Natural killer cell (primary cell): ENCODE data around the gene CYP2W1. TPM values are rescaled to one million over a fixed set of nuclear protein-coding genes. Genes with fewer than 3 reads are reported as not detected.

Source experiments
- ATAC-seq, 3 donors: fragments of 150-1000 bp in 2 of 3; fragments of 200-7000 bp in 1 of 3; cut with Tn5 transposase; 1 replicate in 1 of 3; 2 replicates in 2 of 3; pipeline ENCODE4 v1.10.0; 2021; ENCODE audit warnings: mild to moderate bottlenecking in 2 of 3, moderate library complexity in 2 of 3
- DNase-seq, 2 donors: peaks; one replicate each; pipeline versions ENCODE4 v3.0.0 to v3.0.0-alpha.2; 2013 to 2021; ENCODE audit warnings: mixed read lengths in 1 of 2
- H3K27ac ChIP-seq: one replicate; pipeline ENCODE4 v1.5.1; 2013; ENCODE audit warnings: mild to moderate bottlenecking, low read length
- H3K27me3 ChIP-seq: one replicate; pipeline ENCODE4 v1.6.1; 2013; ENCODE audit warnings: low read length; ENCODE audit not compliant: control insufficient read depth, insufficient read depth
- H3K36me3 ChIP-seq: one replicate; pipeline ENCODE4 v1.6.1; 2013; ENCODE audit warnings: low read length; ENCODE audit not compliant: control insufficient read depth, insufficient read depth
- H3K4me1 ChIP-seq: one replicate; pipeline ENCODE4 v1.6.1; 2013; ENCODE audit warnings: low read length; ENCODE audit not compliant: control insufficient read depth, insufficient read depth
- H3K4me3 ChIP-seq: one replicate; pipeline ENCODE4 v1.5.1; 2013; ENCODE audit warnings: low read length
- H3K9me3 ChIP-seq: one replicate; pipeline ENCODE4 v1.6.1; 2013; ENCODE audit warnings: low read length; ENCODE audit not compliant: control insufficient read depth, insufficient read depth
- H3K27ac Mint-ChIP-seq, 2 donors: one replicate each; pipeline ENCODE4 v1.8.0; 2022; ENCODE audit warnings: mild to moderate bottlenecking in 2 of 2, mixed read lengths in 2 of 2, moderate library complexity in 1 of 2
- H3K27me3 Mint-ChIP-seq, 2 donors: one replicate each; pipeline ENCODE4 v1.8.0; 2022; ENCODE audit warnings: low read depth in 2 of 2, mixed read lengths in 2 of 2
- H3K36me3 Mint-ChIP-seq: one replicate; pipeline ENCODE4 v1.8.0; 2022; ENCODE audit warnings: mixed read lengths
- H3K4me1 Mint-ChIP-seq, 2 donors: one replicate each; pipeline ENCODE4 v1.8.0; 2022; ENCODE audit warnings: mixed read lengths in 2 of 2
- H3K4me3 Mint-ChIP-seq: one replicate; pipeline ENCODE4 v1.8.0; 2022; ENCODE audit warnings: mild to moderate bottlenecking, moderate library complexity, mixed read lengths
- H3K9me3 Mint-ChIP-seq, 2 donors: one replicate each; pipeline ENCODE4 v1.8.0; 2022; ENCODE audit warnings: mixed read lengths in 2 of 2
- CTCF ChIP-seq: fragments of 200-600 bp; IDR thresholded peaks from one replicate; pipeline ENCODE4 v1.8.0; 2022; ENCODE audit warnings: antibody characterized with exemption
- WGBS: methylation state at CpG from one replicate; pipeline ENCODE4 v1.1.7; 2013; ENCODE audit warnings: missing lambda C conversion rate; ENCODE audit not compliant: insufficient coverage; 5-methylcytosine and 5-hydroxymethylcytosine counted together
- intact Hi-C: fragments of 100-400 bp; cut with micrococcal nuclease; formaldehyde crosslinking; loops from one replicate; pipeline ENCODE4 v1.14.2; 2022
- total RNA-seq, 4 donors: library from RNA; stranded (reverse); fragments of 120-200 nt in 1 of 4; gene quantifications; one replicate each; pipeline versions ENCODE4 v1.2.3 to v1.2.4, GENCODE V29; 2013 to 2022

The CYP2W1 gene
- total RNA-seq, 3 donors from 2014 or later (not counting 1 experiment from before 2014, with no cell fraction given): not detected

DNA sequence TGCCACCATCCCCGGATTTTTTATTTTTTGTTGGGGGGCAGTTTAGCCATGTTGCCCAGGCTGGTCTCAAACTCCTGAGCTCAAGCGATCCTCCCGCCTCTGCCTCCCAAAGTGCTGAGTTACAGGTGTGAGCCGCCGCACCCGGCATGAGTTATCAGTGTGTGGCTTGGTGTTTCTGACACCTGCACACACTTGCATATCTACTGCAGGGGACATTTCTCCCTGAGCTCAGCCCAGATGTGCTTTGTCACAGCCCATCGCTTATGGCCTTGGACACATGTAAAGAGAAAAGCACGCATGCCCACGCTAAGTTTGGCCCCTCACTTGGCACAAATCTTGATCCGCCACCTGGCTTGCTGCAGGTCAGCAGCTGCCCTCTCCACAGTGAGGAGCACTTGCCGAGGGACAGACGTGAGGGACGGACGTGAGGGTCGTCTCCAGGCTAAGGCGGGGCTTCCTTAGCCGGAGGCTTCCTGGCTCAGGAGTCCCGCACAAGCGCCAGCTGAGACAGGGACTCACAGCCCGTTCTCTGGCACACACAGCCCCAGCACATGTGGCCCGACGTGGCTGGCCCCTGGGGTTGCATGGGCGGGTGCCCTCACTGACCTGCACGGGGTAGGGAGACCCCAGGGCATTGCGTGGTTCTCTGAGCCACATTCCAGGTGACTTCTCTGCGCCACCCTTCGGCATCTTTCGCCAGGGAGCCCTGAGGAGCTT, 11.8 kb downstream of the CYP2W1 start:
- Mint-ChIP-seq H3K36me3 (no peaks in the 10 kb centered on the region), H3K27ac (no peak overlapping the region), H3K27me3 (no peaks in the 10 kb centered on the region), H3K4me1 (peaks cover 5 to 8% of the 10 kb centered on the region in 2 donors), H3K9me3 (no peaks in the 10 kb centered on the region), H3K4me3 (no peak overlapping the region)
- DNase-seq: no peak
- no peaks in the 10 kb centered on the region for H3K9me3 ChIP-seq
- H3K27me3 ChIP-seq: no peaks in the 10 kb centered on the region
- peaks cover 26% of the 10 kb centered on the region for H3K4me1 ChIP-seq
- no peak for ATAC-seq
- TF ChIP-seq CTCF: no peak
- no peak overlapping the region for H3K27ac ChIP-seq
- H3K36me3 ChIP-seq: no peaks in the 10 kb centered on the region
- intact Hi-C loops: no loop called here
- H3K4me3 ChIP-seq: no peak overlapping the region
- whole genome bisulfite sequencing: 82% methylated on average over 28 of the region's 28 CpGs

DNA sequence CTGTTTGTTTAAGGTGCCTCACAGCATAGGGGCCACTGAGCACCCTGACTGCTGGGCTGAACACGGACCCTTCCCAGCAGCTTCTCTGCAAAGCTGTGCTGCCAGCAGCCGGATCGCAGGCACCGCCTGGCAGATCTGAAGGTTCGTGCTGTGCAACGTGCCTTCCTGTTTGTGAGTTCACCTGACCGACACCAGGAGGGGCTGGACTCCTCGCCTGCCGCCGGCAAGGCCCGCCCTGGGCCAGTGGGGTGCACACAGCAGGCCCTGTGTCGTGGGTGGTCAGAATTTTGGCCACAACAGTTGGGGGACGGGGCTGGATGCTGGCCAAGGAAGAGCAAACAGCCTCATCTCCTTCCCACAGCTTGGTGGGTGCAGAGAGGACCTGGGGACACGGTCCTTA, 12.6 kb downstream of the CYP2W1 start:
- Mint-ChIP-seq H3K4me3 (no peak overlapping the region), H3K27me3 (no peaks in the 10 kb centered on the region), H3K27ac (no peak overlapping the region), H3K9me3 (no peaks in the 10 kb centered on the region), H3K36me3 (no peaks in the 10 kb centered on the region), H3K4me1 (peaks cover 5 to 10% of the 10 kb centered on the region in 2 donors)
- Histone ChIP-seq H3K4me1 (peaks cover 26% of the 10 kb centered on the region), H3K27me3 (no peaks in the 10 kb centered on the region), H3K9me3 (no peaks in the 10 kb centered on the region), H3K36me3 (no peaks in the 10 kb centered on the region), H3K4me3 (no peak overlapping the region), H3K27ac (no peak overlapping the region)
- 88% methylated on average over 14 of the region's 14 CpGs for WGBS
- DNase-seq (no peak), ATAC-seq (no peak)
- intact Hi-C loops: no loop called here
- TF ChIP-seq CTCF: no peak

GRCh38 chr7:996079-996872, 13.3 kb downstream of the CYP2W1 start:
- no peaks in the 10 kb centered on the region for H3K27me3 ChIP-seq
- no peak for TF ChIP-seq CTCF
- intact Hi-C loops: no loop called here
- no peaks in the 10 kb centered on the region for H3K9me3 Mint-ChIP-seq
- no peak overlapping the region for H3K4me3 ChIP-seq
- no peak overlapping the region for H3K4me3 Mint-ChIP-seq
- no peaks in the 10 kb centered on the region for H3K36me3 ChIP-seq
- H3K36me3 Mint-ChIP-seq: no peaks in the 10 kb centered on the region
- no peak overlapping the region for H3K27ac ChIP-seq
- H3K4me1 ChIP-seq: peaks cover 31% of the 10 kb centered on the region
- 69% methylated on average over 38 of the region's 38 CpGs for WGBS
- no peaks in the 10 kb centered on the region for H3K9me3 ChIP-seq
- H3K27ac Mint-ChIP-seq: no peak overlapping the region
- no peaks in the 10 kb centered on the region for H3K27me3 Mint-ChIP-seq
- ATAC-seq: no peak
- peaks cover 5 to 17% of the 10 kb centered on the region in 2 donors for H3K4me1 Mint-ChIP-seq
- no peak for DNase-seq
